ENCODE results near the gene POU6F2. TPM values are rescaled to one million over a fixed set of nuclear protein-coding genes. Genes with fewer than 3 reads are reported as not detected.

The POU6F2 gene
- total RNA-seq, 1 experiment from 2014 or later = 0.27 TPM

GRCh38 chr7:38978491-38978890 lies 782 bp downstream of the POU6F2 start:
- ATAC-seq (no peak), DNase-seq (ENCODE audit: low read depth, low spot score) (no peak)
- Histone ChIP-seq H3K79me2 (ENCODE audit: insufficient read depth, low read length) (no peaks in the 10 kb centered on the region), H3K4me2 (ENCODE audit: low read length) (no peak overlapping the region), H3K4me3 (replicated peaks in 1 of 2; ENCODE audit: low read depth in 1 of 2, low read length in 2 of 2) (no peak overlapping the region), H3K9ac (ENCODE audit: low read length) (no peak overlapping the region), H2AFZ (ENCODE audit: low read depth, low read length, poor library complexity, severe bottlenecking) (no peak overlapping the region), H3K9me3 (ENCODE audit: control insufficient read depth in 1 of 2, insufficient read depth in 1 of 2, low read depth in 1 of 2, low read length in 2 of 2) (no peaks in the 10 kb centered on the region), H3K9me2 (ENCODE audit: insufficient read depth) (no peaks in the 10 kb centered on the region), H3K4me1 (ENCODE audit: control insufficient read depth in 1 of 2, insufficient read depth in 2 of 2, low read length in 2 of 2) (no peaks in the 10 kb centered on the region), H3K36me3 (ENCODE audit: control insufficient read depth in 1 of 2, insufficient read depth in 2 of 2, low read length in 2 of 2) (no peaks in the 10 kb centered on the region), H3K27ac (ENCODE audit: low read depth, low read length) (no peak overlapping the region), H3K27me3 (ENCODE audit: insufficient read depth, low read length) (peaks cover 65% of the 10 kb centered on the region), H4K20me1 (ENCODE audit: insufficient read depth) (no peaks in the 10 kb centered on the region)
- TF ChIP-seq SP1 (IDR thresholded peaks at IDR 0.05; ENCODE audit: low read depth) (no peak), POLR2A (IDR thresholded peaks at IDR 0.05; ENCODE audit: borderline replicate concordance, extremely low read depth, insufficient read depth, insufficient read length) (no peak), POLR2AphosphoS5 (IDR thresholded peaks at IDR 0.05; ENCODE audit: low read depth, low read length) (no peak), ZNF274 (IDR thresholded peaks at IDR 0.05; ENCODE audit: low read depth, low read length) (no peak), CBX3 (IDR thresholded peaks at IDR 0.05; ENCODE audit: low read depth) (no peak), JUND (IDR thresholded peaks at IDR 0.05) (no peak), SIN3A (IDR thresholded peaks at IDR 0.05; ENCODE audit: low read depth) (no peak), EZH2phosphoT487 (IDR thresholded peaks at IDR 0.05; ENCODE audit: borderline replicate concordance) (no peak), ELF1 (IDR thresholded peaks at IDR 0.05; ENCODE audit: borderline replicate concordance, low read depth) (no peak), FOSL1 (IDR thresholded peaks at IDR 0.05; ENCODE audit: low read depth) (no peak), ZFX (IDR thresholded peaks at IDR 0.05) (no peak), YY1 (IDR thresholded peaks at IDR 0.05; ENCODE audit: extremely low read depth, insufficient replicate concordance, low read depth, low read length) (no peak), ATF3 (IDR thresholded peaks at IDR 0.05) (no peak), RAD21 (IDR thresholded peaks at IDR 0.05; ENCODE audit: low read depth) (no peak), SRF (IDR thresholded peaks at IDR 0.05; ENCODE audit: low read depth) (no peak), TCF7L2 (IDR thresholded peaks at IDR 0.05; ENCODE audit: borderline replicate concordance, extremely low read depth, insufficient read depth, insufficient read length) (no peak), EGR1 (IDR thresholded peaks at IDR 0.05; ENCODE audit: low read depth) (no peak)
- TF ChIP-seq, protein P1, sequence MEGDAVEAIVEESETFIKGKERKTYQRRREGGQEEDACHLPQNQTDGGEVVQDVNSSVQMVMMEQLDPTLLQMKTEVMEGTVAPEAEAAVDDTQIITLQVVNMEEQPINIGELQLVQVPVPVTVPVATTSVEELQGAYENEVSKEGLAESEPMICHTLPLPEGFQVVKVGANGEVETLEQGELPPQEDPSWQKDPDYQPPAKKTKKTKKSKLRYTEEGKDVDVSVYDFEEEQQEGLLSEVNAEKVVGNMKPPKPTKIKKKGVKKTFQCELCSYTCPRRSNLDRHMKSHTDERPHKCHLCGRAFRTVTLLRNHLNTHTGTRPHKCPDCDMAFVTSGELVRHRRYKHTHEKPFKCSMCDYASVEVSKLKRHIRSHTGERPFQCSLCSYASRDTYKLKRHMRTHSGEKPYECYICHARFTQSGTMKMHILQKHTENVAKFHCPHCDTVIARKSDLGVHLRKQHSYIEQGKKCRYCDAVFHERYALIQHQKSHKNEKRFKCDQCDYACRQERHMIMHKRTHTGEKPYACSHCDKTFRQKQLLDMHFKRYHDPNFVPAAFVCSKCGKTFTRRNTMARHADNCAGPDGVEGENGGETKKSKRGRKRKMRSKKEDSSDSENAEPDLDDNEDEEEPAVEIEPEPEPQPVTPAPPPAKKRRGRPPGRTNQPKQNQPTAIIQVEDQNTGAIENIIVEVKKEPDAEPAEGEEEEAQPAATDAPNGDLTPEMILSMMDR (IDR thresholded peaks at IDR 0.05 in 2 of 3, conservative IDR thresholded peaks at IDR 0.05 in 1 of 3; ENCODE audit: borderline replicate concordance in 1 of 3, insufficient read depth in 1 of 3, low read depth in 2 of 3, low read length in 2 of 3) = no peak
- TF ChIP-seq, protein P2, sequence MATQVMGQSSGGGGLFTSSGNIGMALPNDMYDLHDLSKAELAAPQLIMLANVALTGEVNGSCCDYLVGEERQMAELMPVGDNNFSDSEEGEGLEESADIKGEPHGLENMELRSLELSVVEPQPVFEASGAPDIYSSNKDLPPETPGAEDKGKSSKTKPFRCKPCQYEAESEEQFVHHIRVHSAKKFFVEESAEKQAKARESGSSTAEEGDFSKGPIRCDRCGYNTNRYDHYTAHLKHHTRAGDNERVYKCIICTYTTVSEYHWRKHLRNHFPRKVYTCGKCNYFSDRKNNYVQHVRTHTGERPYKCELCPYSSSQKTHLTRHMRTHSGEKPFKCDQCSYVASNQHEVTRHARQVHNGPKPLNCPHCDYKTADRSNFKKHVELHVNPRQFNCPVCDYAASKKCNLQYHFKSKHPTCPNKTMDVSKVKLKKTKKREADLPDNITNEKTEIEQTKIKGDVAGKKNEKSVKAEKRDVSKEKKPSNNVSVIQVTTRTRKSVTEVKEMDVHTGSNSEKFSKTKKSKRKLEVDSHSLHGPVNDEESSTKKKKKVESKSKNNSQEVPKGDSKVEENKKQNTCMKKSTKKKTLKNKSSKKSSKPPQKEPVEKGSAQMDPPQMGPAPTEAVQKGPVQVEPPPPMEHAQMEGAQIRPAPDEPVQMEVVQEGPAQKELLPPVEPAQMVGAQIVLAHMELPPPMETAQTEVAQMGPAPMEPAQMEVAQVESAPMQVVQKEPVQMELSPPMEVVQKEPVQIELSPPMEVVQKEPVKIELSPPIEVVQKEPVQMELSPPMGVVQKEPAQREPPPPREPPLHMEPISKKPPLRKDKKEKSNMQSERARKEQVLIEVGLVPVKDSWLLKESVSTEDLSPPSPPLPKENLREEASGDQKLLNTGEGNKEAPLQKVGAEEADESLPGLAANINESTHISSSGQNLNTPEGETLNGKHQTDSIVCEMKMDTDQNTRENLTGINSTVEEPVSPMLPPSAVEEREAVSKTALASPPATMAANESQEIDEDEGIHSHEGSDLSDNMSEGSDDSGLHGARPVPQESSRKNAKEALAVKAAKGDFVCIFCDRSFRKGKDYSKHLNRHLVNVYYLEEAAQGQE (IDR thresholded peaks at IDR 0.05; ENCODE audit: low read depth) = no peak
- ChIA-PET RAD21 (ENCODE audit: low non-redundant PET in 1 of 2, low total read pairs in 2 of 2, uncharacterized antibody in 2 of 2, unreplicated experiment in 2 of 2) (no interaction called here), CTCF (no interaction called here), POLR2A (no interaction called here)
- no TSS peak for BruUV-seq (replicated peaks)
- intact Hi-C loops (cut with micrococcal nuclease) = no loop called here
